NCI-H748 (cell line): ENCODE data around the gene POU4F2.

Source experiments
- DNase-seq: peaks from one replicate; lab custom pipeline; 2025; ENCODE audit not compliant: unreplicated experiment; lab: John Stamatoyannopoulos, UW

Gene POU4F2

GRCh38 chr4:146654687-146655520, 16.2 kb downstream of the POU4F2 start:
- peak; percentile 36 for DNase-seq

GRCh38 chr4:146655521-146655856, 16.8 kb downstream of the POU4F2 start:
- DNase-seq = no peak

- DNase-seq = no peak
Observed at GRCh38 chr4:146661367-146661766, 22.7 kb downstream of the POU4F2 start.

GRCh38 chr4:146663968-146664311, 25.2 kb downstream of the POU4F2 start:
- DNase-seq = peak; percentile 27

- no peak for DNase-seq
Observed at GRCh38 chr4:146674829-146675570, 36.3 kb downstream of the POU4F2 start.
